ENCODE results near the gene IFIT3.

- TF ChIP-seq POLR2A (IDR thresholded peaks at IDR 0.05) (no peak), CTCF (IDR thresholded peaks at IDR 0.05) (no peak)
Observed at GRCh38 chr10:89310056-89310893, 17.5 kb upstream of the IFIT3 start.

Measured in body of pancreas (tissue), 4 donors.